HUDEP-2 (cell line): Measurements from ENCODE around the gene ZDHHC17.

Source experiments
- DNase-seq, 76 experiments: peaks; one replicate each; lab custom pipeline; 2025; ENCODE audit not compliant: unreplicated experiment in 76 of 76; lab: John Stamatoyannopoulos, UW

The ZDHHC17 gene

DNA sequence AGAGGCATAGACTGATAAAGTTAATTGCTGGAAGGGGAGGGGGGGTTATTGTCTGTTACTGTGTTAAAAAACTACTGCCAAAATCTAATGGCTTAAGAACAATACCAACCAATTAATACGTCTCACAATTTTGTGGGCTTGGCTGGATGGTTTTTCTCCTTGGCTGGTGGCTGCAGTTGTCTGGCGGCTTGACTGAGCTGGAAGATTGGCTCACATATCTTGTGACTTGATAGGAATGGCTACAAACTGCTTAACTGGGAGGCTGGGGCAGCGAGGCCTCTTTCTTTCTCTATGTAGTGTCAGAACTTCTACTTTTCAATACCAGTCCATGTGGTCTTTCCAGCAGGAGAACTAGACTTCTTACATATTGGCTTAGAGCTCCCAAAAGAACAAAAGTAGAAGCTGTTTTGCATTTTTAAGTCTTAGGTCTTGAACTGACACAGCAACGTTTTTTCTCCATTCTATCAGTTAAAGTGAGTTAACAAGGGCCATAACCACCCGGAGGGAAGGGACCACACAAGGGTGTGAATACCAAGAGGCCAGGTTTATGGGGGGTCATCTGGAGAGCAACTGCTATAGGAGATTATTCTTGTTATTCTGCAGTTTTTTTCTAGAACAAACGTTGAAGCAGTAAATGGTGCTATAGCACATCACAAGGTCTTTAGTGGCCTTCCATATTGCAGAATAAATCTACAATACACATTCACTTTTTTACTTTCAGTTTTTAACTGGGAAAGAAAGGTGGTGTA is 46.9 kb downstream of the ZDHHC17 start:
- DNase-seq = no peak

DNA sequence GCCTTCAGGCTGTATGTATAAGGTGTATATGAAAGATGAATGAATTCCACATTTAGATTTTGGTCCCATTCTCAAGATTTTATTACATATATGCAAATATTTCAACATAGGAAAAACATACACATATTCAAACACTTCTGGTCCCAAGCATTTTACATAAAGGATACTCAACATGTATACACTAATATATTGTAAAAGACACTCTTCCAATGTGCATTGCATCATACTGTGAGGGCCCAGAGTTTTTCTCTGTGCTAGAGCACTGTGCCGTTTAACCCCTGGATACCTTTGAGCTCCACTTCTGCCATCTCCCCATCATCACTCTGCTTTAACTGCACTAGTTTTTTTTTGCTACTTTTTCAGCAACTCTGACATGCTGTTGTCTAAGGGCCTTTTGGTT is 48.1 kb downstream of the ZDHHC17 start:
- DNase-seq = no peak

DNA sequence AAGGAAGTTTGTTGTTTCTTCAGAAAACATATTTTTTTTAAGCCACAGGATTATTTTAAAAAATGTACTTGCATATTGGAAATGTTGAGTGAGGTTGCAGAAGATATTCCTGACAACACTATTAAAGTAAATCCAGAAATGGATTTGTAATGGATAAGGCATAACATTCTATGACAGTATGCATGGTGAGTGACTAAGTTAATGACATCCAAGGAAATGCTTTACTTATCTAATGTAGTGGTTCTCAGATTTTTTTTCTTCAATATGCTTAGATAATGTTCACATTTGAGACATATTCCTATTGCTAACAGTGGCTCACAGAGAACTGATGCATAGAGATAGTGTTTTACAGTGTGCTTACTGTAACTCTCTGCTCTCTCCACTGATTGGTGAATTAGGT is 49.4 kb downstream of the ZDHHC17 start:
- DNase-seq = no peak

DNA sequence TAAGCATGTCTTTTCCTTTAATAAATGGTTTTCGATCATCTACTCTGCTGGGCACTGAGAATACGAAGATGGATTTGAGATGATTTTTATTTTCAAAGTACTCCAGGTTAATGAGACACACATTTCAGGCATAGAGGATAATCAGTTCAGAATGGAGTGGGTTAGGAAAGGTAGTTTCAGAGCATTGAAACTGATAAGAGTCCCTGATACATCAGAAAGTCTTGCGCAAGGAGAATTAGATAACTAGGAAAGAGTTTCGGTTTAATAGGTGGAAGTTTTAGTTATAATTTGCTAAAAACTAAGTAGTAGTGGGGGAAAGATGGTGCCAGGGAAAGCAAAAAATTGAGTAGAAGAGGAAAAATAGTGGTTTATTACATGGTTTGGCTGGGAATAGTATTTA is 50.1 kb downstream of the ZDHHC17 start:
- DNase-seq = no peak

DNA sequence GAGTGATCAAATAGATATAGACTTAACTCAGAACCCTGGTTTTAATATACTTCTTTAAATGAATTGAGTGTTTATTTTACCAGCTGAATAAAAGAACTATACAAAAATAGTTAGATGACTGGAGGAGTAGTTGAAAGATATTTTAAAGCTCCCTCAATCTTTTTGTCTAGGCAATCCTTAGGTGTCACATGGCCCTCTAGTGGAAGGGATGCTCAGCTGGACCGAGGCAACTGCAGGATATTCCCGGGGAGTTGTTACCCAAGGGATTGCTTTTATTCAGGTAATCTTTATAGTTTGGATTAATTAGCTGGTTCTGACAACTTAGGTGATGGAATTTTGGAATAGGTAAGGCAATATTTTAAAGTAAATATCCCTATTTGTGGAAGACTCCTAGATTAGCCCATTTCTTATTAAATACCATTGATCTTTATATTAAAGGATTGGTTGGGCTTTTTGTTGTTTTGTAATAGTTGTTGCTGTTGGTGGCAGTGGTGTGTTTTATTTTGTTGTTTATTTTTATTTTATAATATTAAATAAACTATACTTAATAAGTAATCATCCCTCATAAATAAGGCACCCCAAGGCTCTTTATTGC is 57.1 kb downstream of the ZDHHC17 start:
- peak in 10 of 76 experiments; percentile 0 to 25 (median 4) for DNase-seq

DNA sequence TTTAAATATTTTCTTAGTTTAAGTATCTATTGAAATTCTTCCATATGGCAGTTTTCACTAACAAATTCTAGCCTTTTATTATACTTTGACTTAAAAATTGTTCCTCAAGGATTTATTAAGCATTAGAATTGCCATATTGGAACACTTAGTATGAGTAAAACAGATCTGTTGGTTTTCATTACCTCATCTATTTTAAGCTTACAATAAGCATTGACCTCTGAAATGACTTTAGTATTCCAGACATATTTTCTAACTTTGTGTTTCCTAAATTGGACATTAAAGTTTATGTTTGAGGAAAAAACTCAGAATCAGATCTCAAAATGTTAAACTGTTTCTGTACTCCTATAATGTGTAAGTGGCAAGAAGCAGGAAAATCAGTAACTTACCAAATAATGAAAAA is 66.5 kb downstream of the ZDHHC17 start:
- no peak for DNase-seq

DNA sequence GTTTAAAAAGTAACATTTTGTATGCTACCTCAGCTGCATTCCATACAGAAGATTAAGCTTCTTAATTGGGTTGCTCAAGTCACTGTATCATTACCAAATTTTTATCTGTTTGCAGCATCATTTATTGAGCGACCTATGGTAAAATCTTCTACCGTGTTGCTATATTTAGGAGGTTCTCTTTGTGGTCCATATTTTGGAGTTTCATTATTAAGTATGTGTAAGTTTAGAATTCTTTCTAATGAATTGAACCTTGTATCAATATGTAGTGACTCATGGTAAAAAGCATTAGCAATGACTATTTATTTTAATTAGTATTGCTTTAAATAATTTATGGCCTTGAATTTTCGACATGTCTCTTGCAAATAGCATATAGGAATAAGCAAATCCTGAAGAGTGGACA is 72.7 kb downstream of the ZDHHC17 start:
- no peak for DNase-seq

DNA sequence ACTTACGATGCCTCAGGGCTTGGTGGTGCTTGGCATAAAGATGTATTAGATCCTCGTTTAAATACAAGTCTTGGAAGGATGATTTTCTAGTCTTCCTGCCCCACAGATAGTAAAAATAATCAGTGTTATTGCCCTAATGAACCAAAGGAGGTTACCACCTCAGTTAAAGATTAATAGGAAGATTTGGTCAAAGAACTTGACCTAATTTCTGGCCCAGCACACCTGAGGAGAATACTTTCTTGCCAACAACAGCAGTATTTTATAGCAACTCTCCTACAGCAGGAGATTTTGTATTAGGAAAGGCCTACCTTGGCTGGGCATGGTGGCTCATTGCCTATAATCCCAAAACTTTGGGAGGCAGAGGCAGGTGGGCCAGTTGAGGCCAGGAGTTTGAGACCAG is 83.3 kb downstream of the ZDHHC17 start:
- DNase-seq = no peak

DNA sequence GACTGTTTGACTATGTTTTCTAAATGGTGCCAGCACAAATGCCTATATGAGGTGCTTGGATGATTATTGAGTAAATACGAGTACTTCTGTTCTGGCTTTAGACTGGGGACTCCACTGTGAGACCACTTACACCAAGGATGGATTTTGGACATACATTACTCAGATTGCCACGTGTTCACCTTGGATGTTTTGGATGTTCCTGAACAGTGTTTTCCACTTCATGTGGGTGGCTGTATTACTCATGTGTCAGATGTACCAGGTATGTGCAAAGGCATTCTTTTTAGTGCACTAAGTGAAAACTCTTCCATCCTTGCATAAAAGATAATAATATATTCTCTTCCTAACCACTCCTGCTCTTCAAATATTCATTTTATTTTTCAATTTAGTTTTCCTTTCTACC is 84.2 kb downstream of the ZDHHC17 start:
- no peak for DNase-seq

DNA sequence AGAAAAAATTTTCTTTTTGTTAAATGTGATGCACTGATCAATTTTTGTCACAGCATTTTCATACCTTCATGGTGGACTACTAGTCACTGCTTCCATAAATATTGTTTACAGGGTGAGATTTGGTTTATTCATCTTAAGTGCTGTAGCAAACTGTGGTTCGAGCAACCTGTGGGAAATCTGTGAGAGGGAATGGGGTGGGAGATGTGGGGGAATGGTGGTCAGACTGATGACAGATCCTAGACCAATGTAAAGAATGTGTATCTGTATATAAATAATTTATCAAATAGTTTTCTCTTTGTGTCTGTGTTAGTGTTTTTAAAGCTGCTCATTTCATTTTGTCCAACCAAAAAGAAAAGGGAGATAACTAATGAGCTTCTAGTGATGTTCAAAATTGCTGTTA is 88.2 kb downstream of the ZDHHC17 start:
- DNase-seq = no peak

DNA sequence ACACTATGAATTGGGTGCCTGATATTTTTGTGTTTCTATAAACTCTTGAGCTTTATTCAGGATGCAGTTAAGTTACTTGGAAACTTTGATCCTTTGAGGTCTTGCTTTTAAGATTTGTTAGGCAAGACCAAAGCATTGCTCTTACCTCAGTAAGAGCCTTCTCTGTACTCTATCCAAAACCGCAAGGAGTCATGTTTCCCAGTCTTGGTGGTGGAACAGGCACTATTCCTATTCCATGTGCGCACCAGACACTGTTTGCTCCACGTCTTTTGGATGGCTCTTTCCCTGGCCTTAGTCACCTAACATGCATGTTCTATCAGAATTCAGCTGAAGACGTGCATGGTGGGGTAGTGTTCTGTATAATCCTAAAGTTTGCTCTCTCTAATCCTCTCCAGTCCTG is 91.4 kb downstream of the ZDHHC17 start:
- no peak for DNase-seq

DNA sequence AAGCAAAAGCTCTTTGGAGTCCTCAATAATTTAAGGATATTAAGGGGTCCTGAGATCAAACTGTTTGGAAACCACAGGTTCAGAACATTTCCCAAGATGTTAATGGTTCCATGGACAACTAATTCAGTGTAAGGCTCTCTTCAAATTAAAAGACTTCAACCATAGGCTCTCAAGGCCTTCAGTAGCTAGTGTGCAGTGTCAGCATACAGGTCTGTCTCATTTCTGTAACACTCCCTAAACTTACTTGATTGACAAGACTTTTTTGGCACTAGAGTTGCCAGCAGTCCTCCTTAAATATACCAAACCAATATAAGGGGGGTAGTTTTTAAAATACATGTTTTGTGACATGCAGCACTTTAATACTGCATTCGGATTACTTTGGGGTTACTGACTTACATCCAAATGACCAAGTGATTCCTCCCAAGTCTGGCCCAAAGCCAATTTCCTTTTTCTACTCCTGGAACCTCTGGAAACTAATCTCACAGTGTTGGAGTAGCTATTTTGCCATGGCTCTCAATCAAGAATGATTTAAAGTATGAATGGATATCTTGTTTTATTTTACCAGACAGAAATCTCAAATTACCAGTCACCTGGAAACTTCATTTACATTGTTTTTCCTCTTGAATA is 92.2 kb downstream of the ZDHHC17 start:
- no peak for DNase-seq

DNA sequence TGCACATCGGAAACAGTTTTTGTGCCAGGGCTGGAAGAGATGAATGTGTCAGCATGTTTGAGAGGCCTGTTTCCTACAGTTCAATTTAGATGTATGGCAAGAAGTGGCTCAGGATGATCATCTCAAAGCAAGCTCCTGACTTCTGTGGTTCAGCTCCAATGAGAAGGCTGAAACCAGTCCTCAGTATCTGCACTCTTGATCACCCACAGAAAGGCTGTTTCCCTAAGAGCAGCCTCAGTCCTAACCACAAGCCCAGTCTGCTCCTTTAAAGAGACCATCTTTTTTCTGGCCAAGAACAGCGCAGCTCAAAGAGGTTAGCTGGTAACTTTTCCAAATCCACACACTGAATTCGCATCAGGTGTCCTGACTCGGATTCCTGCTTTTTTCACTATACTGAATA is 95.7 kb downstream of the ZDHHC17 start:
- peak in 4 of 76 experiments; percentile 1 to 35 (median 4) for DNase-seq

DNA sequence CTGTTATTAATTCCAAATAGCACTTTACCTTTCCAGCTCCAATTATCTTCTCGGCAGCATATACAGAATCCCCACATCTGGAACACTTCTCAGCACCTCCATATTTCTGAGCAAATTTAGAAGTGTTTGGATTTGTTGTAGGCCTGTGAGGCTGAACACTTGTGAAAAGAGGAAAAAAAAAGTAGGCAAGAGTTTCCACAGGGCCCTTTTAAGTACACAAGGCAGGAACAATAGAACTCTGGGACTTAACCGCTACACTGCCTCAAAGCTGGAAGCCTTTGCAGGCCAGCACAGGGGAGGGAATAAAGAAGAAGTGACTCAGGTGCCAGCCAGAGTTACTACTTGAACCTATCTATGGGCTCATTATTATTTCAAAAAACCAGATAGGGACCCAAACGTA is 96.3 kb downstream of the ZDHHC17 start:
- no peak for DNase-seq

DNA sequence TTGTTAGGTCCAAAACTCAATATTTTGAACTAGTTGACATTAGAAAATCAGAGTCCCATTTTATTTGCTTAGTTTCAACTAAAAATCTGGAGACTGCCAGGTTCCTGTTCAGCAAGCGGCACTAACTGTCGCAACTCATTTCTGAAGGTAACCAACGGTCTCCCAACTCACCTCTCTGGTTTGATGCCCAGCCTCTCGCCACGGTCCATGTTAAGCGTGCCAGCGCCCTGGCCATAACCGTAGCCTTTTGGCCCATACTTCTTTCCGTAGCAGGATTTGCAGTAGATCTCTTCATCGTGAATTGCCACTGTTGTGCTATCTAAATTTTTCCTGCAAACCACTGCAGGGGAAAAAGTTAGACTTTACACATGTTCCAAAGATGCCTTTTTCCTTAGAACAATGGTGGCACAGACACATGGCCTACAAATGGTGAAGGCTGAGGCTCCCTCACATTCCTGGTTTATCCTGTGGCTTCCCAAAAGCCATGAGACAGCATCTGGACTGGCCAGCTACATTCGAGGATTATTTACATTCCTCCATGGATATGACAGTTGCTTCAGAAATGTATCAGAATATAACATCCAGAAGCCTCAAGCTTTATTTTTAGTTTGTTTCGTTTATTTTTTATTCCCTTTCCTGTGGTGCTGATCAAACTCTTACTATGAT is 99.2 kb downstream of the ZDHHC17 start:
- no peak for DNase-seq

DNA sequence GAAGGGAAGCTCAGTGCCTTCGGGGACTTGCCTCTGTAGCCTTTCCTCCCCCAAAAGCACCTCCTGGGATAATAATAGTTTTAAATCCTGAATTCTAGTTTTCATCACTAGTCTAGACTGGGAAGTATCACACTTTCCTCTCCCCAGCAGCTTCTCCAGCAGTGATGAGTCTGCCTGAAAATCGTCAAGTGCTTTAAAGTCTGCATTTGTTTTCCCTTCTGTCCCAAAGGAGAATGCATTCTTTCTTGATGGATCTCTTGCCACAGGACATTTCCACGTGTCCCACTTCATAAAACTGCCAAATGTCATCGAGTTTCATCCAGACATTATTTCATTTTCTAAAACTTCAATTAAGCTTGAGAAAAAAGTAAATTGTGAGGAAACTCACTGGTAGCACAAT is 99.9 kb downstream of the ZDHHC17 start:
- no peak for DNase-seq

DNA sequence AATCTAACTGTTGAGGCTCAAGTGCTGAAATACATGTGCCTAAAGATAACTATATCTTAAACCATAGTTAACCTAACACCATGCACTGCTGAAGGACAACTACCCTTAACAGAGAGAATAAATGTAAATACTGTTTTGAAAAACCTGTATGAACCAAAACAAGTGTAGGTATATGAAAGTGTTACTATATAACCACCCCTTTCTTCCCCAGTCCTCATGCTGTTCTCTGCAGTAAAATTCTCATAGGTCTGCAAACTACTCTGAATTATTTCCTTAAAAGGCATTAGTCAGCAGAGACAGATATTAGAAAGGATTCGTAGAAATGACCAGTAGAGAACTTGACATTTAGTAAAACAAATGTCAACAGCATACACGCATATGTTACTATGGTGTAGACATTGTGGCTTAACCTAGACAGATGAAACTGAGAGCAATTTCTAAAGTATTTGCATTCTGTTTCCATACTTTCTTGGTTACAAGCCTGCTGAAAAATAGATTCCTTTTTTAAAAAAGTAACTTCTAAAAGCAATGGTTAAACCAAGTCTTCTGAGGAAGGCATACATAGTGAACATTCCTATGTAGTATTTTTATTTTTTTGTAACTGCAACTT is 101.0 kb downstream of the ZDHHC17 start:
- no peak for DNase-seq

DNA sequence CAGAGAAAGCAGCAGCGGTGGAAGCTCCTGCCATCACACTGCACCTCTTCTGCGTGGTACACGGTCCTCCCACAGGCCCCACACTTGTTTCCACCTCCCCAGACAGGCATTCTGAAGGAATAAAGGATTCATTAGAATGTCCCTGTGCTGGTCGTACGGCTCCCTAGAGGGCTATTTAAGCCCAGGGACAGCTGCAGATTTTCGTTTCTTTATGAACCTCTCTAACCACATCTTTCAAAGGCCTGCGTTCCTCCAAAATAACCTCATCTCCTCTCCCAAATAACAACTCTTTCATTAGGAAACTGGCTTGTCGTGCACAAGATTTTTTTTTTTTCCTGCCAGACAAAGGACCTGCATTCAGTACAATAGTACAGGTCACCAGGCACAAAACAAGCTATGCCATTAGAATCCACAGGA is 102.2 kb downstream of the ZDHHC17 start:
- DNase-seq = no peak

DNA sequence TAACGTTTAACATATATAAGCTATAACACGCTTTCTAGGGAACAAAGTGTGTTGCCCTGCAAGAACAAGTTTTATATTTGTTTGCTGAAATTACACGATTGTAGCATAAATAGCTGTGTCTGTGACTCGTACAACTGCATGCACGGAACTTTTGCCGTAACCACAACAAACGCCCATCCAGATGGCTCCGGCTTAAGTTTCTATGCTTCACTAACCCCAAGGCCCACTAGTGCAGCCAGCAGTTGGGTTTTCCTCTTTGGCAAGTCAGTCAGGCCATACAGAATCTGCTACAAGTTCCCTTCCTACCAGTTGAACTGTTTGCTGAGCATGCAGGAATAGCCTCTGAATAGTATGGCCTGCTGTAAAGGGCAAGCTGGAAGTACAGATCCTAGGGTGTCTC is 102.8 kb downstream of the ZDHHC17 start:
- DNase-seq = no peak

DNA sequence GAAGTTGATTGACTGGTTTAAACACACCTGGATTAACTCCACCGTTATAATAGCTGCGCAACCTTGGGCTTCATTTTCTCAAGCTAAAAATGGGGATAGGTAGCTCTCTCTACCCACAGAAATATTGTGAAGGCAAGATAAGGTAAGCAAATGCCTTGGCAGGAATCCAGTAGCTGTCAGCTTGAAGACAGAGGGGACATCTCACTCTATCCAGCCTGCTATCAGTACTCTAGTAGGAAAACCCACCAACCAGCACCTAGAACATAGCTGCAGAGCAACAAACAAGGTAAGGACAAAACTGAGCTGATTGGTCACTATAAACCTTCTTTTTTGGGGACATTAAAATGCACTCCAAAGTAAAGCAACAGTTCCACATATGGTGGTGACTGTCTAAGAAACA is 107.2 kb downstream of the ZDHHC17 start:
- DNase-seq = peak in 23 of 76 experiments; percentile 2 to 36 (median 14)

DNA sequence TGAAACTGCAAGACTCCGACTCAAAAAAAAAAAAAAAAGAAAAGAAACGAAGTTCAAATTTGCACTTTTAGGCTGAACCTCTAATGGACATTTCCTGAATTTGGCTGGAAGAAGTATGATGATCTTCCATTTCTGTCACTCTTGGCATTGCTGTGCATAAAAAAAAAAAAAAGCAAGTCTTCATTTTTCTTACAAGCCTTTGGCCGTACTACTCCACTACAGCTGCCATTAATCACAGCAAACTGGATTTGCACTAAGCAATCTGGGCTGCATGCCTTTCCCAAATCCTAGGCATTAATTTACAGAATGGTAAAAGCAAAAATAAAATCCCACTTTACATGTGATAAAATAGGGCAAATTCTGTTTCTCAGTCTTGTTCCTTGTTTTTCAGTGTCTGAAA is 107.8 kb downstream of the ZDHHC17 start:
- no peak for DNase-seq
